Upper lobe of right lung (tissue), 1 donor: Measurements from ENCODE around the gene ETFA. TPM values are rescaled to one million over a fixed set of nuclear protein-coding genes. Genes with fewer than 3 reads are reported as not detected.
"Not testable (repeated sequence)": the region's sequence is repeated elsewhere in the genome, so short reads cannot be mapped to it uniquely, and the experiment has no call there.

Source experiments
- ATAC-seq: fragments of 200-7000 bp; cut with Tn5 transposase; one replicate; pipeline ENCODE4 v1.9.1; 2020; ENCODE audit warnings: mild to moderate bottlenecking, moderate library complexity
- DNase-seq: peaks from one replicate; pipeline ENCODE4 v3.0.0-alpha.2; 2020
- H3K27ac ChIP-seq: fragments of 200-600 bp; one replicate; pipeline ENCODE4 v1.8.0; 2022
- H3K27me3 ChIP-seq: fragments of 200-600 bp; one replicate; pipeline ENCODE4 v1.8.0; 2022; ENCODE audit warnings: mild to moderate bottlenecking
- H3K36me3 ChIP-seq: fragments of 200-600 bp; one replicate; pipeline ENCODE4 v1.8.0; 2022
- H3K4me1 ChIP-seq: fragments of 200-600 bp; one replicate; pipeline ENCODE4 v1.8.0; 2022
- H3K4me3 ChIP-seq: fragments of 200-600 bp; one replicate; pipeline ENCODE4 v1.8.0; 2022; ENCODE audit warnings: mild to moderate bottlenecking
- H3K9me3 ChIP-seq: fragments of 200-600 bp; one replicate; pipeline ENCODE4 v1.8.0; 2022
- CTCF ChIP-seq: fragments of 200-600 bp; IDR thresholded peaks from one replicate; pipeline ENCODE4 v1.8.0; 2022; ENCODE audit warnings: antibody characterized with exemption
- intact Hi-C: fragments of 100-400 bp; cut with DNase I; formaldehyde crosslinking; loops from one replicate; pipeline ENCODE4 v1.11.0; 2022
- total RNA-seq: library from RNA; stranded (reverse); fragmentation: NEBNext Ultra II Directional; extraction: Animal tissue kit (Norgen Biotek cat#: 25700); gene quantifications from one replicate; pipeline ENCODE4 v1.2.1, GENCODE V29; 2021
- donor health status: DM: no; HTN: yes; CAD: no; lungs with severe emphysema.

ETFA gene
- total RNA-seq, 1 donor from 2014 or later, result 71.3 TPM

- DNase-seq, result no peak
- no peaks in the 10 kb centered on the region for H3K4me1 ChIP-seq
- peaks cover 49% of the 10 kb centered on the region for H3K36me3 ChIP-seq
- no peak overlapping the region for H3K4me3 ChIP-seq
- H3K27me3 ChIP-seq, result no peaks in the 10 kb centered on the region
- H3K9me3 ChIP-seq, result peaks cover 21% of the 10 kb centered on the region
- no peak overlapping the region for H3K27ac ChIP-seq
- intact Hi-C loops, result no loop called here
- no peak for TF ChIP-seq CTCF
- ATAC-seq, result no peak
These were observed 44.2 kb downstream of the ETFA start for GRCh38 chr15:76267077-76267476.

GRCh38 chr15:76265769-76266168 lies 45.5 kb downstream of the ETFA start:
- DNase-seq, H3K4me3 ChIP-seq, H3K4me1 ChIP-seq, ATAC-seq, H3K27me3 ChIP-seq, H3K27ac ChIP-seq, intact Hi-C loops: not testable (repeated sequence)
- peaks cover 46% of the 10 kb centered on the region for H3K36me3 ChIP-seq
- H3K9me3 ChIP-seq, result peaks cover 21% of the 10 kb centered on the region

GRCh38 chr15:76260246-76260938 lies 50.9 kb downstream of the ETFA start:
- Histone ChIP-seq H3K4me1 (no peaks in the 10 kb centered on the region), H3K36me3 (peaks cover 35% of the 10 kb centered on the region), H3K27ac (no peak overlapping the region), H3K9me3 (peaks cover 15% of the 10 kb centered on the region), H3K27me3 (no peaks in the 10 kb centered on the region), H3K4me3 (no peak overlapping the region)
- intact Hi-C loops, result no loop called here
- no peak for TF ChIP-seq CTCF
- ATAC-seq (peak; percentile 36), DNase-seq (no peak)

- peaks cover 32% of the 10 kb centered on the region for H3K36me3 ChIP-seq
- ATAC-seq, result peak; percentile 41
These were observed 51.9 kb downstream of the ETFA start for GRCh38 chr15:76259392-76259791.

GRCh38 chr15:76258460-76258859 lies 52.8 kb downstream of the ETFA start:
- H3K4me3 ChIP-seq, result no peak overlapping the region
- peaks cover 30% of the 10 kb centered on the region for H3K36me3 ChIP-seq
- no peaks in the 10 kb centered on the region for H3K27me3 ChIP-seq
- no peak for ATAC-seq
- H3K27ac ChIP-seq, result no peak overlapping the region
- intact Hi-C loops, result no loop called here
- H3K4me1 ChIP-seq, result no peaks in the 10 kb centered on the region
- no peak for DNase-seq
- TF ChIP-seq CTCF, result no peak
- peaks cover 8% of the 10 kb centered on the region for H3K9me3 ChIP-seq

More at GRCh38 chr15:76259392-76259791, 51.9 kb downstream of the ETFA start:
- Histone ChIP-seq H3K4me1 (no peaks in the 10 kb centered on the region), H3K9me3 (peaks cover 15% of the 10 kb centered on the region), H3K27me3 (no peaks in the 10 kb centered on the region), H3K27ac (no peak overlapping the region), H3K4me3 (no peak overlapping the region)
- DNase-seq, result no peak
- intact Hi-C loops, result no loop called here
- TF ChIP-seq CTCF, result no peak

- no peaks in the 10 kb centered on the region for H3K36me3 ChIP-seq
- no peaks in the 10 kb centered on the region for H3K27me3 ChIP-seq
- no peaks in the 10 kb centered on the region for H3K4me1 ChIP-seq
- H3K27ac ChIP-seq, result no peak overlapping the region
- DNase-seq (no peak), ATAC-seq (no peak)
- no peak overlapping the region for H3K4me3 ChIP-seq
- H3K9me3 ChIP-seq, result no peaks in the 10 kb centered on the region
- TF ChIP-seq CTCF, result no peak
- intact Hi-C loops, result no loop called here
These were observed 57.4 kb downstream of the ETFA start for GRCh38 chr15:76253691-76254473.
